Lower leg skin (tissue), 3 donors: ENCODE results near the gene LAMC2.

Source experiments
- CTCF ChIP-seq, 3 donors: fragments of 450-650 bp; IDR thresholded peaks; one replicate each; pipeline ENCODE4 v1.5.1; 2016; ENCODE audit warnings: antibody characterized with exemption in 3 of 3, mild to moderate bottlenecking in 3 of 3, moderate library complexity in 2 of 3
- POLR2A ChIP-seq, 2 donors: fragments of 450-650 bp; IDR thresholded peaks; one replicate each; pipeline ENCODE4 v1.6.1; 2016 to 2017; ENCODE audit warnings: antibody characterized with exemption in 2 of 2, mild to moderate bottlenecking in 1 of 2, moderate library complexity in 1 of 2

- TF ChIP-seq CTCF (IDR thresholded peaks at IDR 0.05) (no peak), POLR2A (IDR thresholded peaks at IDR 0.05) (no peak)
Observed at GRCh38 chr1:183214021-183214970, 28.2 kb downstream of the LAMC2 start.
